ENCODE results near the gene NRG3. TPM values are rescaled to one million over a fixed set of nuclear protein-coding genes. Genes with fewer than 3 reads are reported as not detected.

NRG3 gene
- total RNA-seq, 2 donors from 2014 or later = not detected

DNA sequence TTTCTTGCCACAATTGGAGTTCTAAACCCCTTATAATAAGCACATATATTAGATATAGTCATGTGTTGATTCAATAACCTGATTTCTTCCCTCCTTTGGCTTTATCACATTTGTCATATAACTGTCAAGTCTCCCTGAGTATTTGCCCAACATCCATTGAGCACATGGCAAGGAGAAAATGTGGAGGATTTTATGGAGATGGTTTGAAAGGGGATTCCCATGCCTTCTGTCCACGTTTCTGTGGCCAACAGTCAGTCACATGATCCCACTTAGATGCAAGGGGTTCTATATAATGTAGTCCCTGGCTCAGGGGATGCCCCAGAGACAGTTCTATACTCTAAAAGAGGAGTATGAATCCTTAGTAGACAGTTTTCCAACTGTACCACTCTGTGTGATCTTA lies 577.7 kb downstream of the NRG3 start:
- Mint-ChIP-seq H3K4me3 (no peak overlapping the region), H3K27me3 (no peaks in the 10 kb centered on the region), H3K36me3 (ENCODE audit: low read depth) (no peaks in the 10 kb centered on the region), H3K4me1 (no peaks in the 10 kb centered on the region), H3K27ac (no peak overlapping the region)
- no peak for ATAC-seq
- H3K9me3 ChIP-seq (ENCODE audit: control insufficient read depth, low read length, poor library complexity, severe bottlenecking) = no peaks in the 10 kb centered on the region
- DNase-seq = no peak

DNA sequence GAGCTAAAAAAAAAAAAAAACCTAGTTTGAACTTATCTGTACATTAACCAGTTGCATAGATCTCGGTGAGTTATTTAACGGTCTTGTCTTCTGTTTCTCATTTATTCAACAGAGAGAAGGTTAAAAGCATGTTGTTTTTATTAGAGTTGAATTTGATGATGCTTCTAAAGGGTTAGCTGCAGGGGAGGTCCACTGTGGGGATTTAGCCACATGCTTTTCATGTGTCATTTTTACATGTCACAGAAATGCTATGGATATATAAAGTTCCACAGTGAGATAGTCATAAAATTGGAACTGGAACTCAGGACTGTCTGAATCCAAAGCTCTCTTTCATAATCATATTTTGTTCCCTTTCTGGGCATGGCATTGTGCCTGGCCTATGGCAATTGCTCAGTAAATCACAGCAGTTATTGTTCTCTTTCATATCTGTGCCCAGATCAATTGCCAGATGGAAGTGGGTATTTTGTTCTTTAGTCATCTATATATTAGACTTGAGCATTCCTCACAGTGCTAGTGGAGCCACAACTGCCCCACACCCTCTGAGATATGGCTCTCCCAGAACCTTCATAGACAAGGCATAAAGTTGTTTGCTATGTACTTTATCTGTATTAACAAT lies 578.8 kb downstream of the NRG3 start:
- H3K36me3 Mint-ChIP-seq (ENCODE audit: low read depth) = no peaks in the 10 kb centered on the region
- no peaks in the 10 kb centered on the region for H3K4me1 Mint-ChIP-seq
- no peaks in the 10 kb centered on the region for H3K9me3 ChIP-seq (ENCODE audit: control insufficient read depth, low read length, poor library complexity, severe bottlenecking)
- ATAC-seq (no peak), DNase-seq (no peak)
- no peaks in the 10 kb centered on the region for H3K27me3 Mint-ChIP-seq
- no peak overlapping the region for H3K27ac Mint-ChIP-seq
- no peak overlapping the region for H3K4me3 Mint-ChIP-seq

DNA sequence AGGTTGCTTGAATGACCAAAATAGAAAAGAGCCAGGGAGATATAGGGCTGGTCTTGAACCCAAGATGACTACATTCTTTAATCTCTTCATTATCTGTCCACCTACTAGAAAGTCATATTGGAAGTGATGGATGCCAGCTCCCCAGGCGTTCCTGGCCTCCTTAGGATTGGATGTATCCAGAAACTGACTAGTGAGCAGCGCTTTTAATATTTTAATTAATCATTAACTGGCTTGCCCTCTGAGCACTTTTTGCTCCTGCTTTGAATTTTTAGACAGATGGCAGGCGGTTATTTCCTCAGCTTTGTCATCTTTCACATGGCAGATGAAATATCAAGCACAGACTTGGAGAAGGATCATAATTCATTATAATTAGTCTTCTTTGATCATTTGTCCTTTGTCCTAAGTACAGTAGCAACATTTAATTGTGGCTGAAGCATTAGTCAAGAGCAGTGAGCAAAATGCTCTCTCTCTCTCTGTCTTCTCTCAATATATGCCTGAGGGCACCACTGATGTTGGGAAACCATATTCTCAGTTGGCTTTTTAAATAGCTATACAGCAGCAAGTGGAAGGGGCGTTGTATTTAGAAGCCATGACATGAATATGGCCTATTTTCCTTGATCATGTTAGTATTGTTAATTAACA lies 588.0 kb downstream of the NRG3 start:
- H3K27me3 Mint-ChIP-seq = no peaks in the 10 kb centered on the region
- no peak for ATAC-seq
- no peaks in the 10 kb centered on the region for H3K36me3 Mint-ChIP-seq (ENCODE audit: low read depth)
- no peak overlapping the region for H3K27ac Mint-ChIP-seq
- no peaks in the 10 kb centered on the region for H3K9me3 ChIP-seq (ENCODE audit: control insufficient read depth, low read length, poor library complexity, severe bottlenecking)
- no peak for DNase-seq
- no peaks in the 10 kb centered on the region for H3K4me1 Mint-ChIP-seq
- H3K4me3 Mint-ChIP-seq = no peak overlapping the region

DNA sequence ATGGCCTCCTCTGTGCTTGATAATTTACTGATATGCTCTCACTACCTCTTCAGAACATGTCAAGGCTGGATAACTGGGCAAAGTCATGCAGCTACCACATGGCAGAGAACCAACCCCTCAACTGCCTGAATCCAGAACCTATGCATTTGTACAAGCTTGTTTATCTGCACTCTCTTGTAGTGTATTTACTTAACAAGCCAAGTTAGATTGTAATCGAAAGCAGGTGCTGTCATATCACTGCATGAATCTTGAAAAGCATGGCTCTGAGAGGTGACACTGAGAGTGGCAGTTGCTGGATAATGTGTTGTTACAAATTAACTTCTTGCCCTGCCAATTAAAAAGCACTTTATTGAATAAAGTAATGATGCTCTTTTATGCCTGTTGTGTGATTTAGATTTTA lies 588.6 kb downstream of the NRG3 start:
- DNase-seq (no peak), ATAC-seq (no peak)
- Mint-ChIP-seq H3K4me1 (no peaks in the 10 kb centered on the region), H3K36me3 (ENCODE audit: low read depth) (no peaks in the 10 kb centered on the region), H3K4me3 (no peak overlapping the region), H3K27ac (no peak overlapping the region), H3K27me3 (no peaks in the 10 kb centered on the region)
- H3K9me3 ChIP-seq (ENCODE audit: control insufficient read depth, low read length, poor library complexity, severe bottlenecking) = no peaks in the 10 kb centered on the region

DNA sequence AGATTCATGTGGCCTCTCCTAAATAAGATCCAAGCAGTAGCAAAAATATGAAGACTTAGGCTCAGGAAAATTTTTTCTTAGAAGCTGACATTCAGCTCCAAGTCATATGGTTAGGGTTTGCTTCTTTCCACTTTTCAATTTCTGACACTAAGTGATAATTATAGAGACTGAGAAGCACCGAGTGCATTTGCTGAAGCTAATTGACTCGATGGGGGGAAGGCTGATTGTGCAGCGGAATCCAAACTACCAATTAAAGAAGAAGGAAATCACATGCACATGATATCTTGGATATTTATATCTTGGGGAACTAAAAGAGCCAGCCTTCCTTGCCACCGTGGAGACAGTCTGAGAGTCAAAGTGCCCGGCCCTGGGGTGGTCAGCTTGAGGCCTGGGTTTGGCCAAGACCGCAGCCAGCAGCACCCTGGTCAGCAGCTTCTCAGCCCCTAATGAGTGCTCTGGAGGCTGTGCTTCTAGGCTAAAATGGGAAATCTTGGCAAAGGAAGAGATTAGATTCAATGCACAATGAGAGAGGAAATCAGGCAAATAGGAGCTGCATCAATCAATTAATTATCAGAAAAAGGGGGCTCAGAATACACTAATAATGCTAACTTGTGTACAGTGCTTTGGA lies 589.3 kb downstream of the NRG3 start:
- ATAC-seq (no peak), DNase-seq (no peak)
- no peaks in the 10 kb centered on the region for H3K36me3 Mint-ChIP-seq (ENCODE audit: low read depth)
- H3K4me1 Mint-ChIP-seq = no peaks in the 10 kb centered on the region
- H3K9me3 ChIP-seq (ENCODE audit: control insufficient read depth, low read length, poor library complexity, severe bottlenecking) = no peaks in the 10 kb centered on the region
- no peak overlapping the region for H3K27ac Mint-ChIP-seq
- no peak overlapping the region for H3K4me3 Mint-ChIP-seq
- no peaks in the 10 kb centered on the region for H3K27me3 Mint-ChIP-seq

DNA sequence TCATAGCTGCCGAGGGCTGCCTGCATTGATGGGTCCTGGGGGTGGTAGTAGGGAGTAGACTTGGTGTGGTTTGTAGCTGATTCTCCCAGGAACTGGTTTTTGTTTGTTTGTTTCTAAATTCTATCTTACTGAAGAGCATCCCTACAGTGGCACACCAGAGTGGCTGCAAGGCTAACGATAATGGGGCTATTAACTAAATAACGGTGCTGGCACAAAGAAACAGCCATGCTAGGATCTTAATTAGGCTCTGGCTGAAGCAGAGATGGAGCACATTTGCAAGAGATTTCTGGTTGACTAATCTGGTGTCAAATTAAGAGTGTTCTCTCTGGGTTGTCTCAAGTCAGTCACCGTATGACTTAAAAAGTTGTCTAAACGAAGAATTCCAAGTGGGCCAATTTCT lies 590.0 kb downstream of the NRG3 start:
- H3K9me3 ChIP-seq (ENCODE audit: control insufficient read depth, low read length, poor library complexity, severe bottlenecking) = no peaks in the 10 kb centered on the region
- Mint-ChIP-seq H3K27me3 (no peaks in the 10 kb centered on the region), H3K36me3 (ENCODE audit: low read depth) (no peaks in the 10 kb centered on the region), H3K27ac (no peak overlapping the region), H3K4me3 (no peak overlapping the region), H3K4me1 (no peaks in the 10 kb centered on the region)
- ATAC-seq (no peak), DNase-seq (no peak)

DNA sequence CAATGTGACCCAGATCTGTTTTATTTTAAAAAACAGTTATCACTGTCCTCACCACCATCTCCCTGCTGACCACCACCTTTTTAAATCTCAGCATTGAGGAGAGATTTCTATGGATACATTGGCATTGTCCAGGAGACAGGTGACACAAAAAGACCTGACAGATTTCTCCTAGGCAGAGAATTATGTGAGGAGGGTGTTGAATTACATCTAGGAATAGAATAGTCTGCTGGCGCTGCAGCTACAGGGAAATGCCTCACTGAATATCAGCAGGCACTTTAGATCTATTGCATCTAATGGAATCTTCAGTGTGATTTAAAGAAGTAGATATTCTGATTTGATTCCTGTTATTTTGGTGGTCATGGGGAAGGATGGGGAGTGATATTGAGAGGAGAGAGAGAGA lies 593.5 kb downstream of the NRG3 start:
- Mint-ChIP-seq H3K27ac (no peak overlapping the region), H3K27me3 (no peaks in the 10 kb centered on the region), H3K4me3 (no peak overlapping the region), H3K36me3 (ENCODE audit: low read depth) (no peaks in the 10 kb centered on the region), H3K4me1 (no peaks in the 10 kb centered on the region)
- DNase-seq (no peak), ATAC-seq (no peak)
- H3K9me3 ChIP-seq (ENCODE audit: control insufficient read depth, low read length, poor library complexity, severe bottlenecking) = no peaks in the 10 kb centered on the region

DNA sequence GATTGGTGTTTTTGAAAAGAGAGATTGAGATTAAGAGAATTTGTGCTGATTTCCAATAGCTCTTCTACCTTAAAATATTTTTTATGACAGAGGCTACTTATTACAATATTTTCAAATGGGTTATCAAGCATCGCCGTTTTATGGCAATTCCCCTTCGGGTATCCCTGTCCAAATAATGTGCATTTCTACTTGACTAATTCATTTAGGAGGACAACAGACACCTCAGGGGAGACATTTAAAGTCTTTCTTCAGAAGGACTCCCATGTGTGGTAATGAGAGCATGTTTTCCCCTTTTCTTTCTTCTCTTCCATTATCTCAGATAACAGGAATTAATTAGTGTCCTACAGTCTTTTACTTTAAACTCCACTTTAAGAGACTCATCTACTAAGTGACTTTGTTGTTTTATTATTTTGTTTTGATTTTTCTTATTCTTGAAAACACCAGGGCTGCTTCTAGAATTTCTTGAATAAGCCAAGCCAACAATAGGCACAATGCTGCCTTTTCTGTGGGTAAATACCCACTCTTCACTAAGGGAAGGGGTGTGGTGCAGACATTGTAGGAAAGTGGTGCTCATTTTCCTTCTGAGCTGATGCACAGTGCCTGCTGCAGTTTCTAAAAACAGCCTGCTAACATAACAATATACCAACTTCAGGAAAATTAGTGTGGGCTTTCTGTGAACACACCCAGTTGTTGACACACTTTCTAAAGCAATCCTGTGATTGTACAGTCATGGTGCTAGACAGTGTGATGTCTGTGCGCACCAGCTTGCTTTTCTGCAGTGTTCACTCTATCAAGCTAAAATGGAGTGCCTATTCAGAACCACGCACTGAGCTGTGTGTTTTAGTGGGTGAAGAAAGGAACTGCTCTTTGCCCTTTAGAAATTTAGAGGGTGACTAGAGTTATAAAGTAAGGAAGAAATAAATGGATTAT lies 597.7 kb downstream of the NRG3 start:
- Mint-ChIP-seq H3K27me3 (no peaks in the 10 kb centered on the region), H3K36me3 (ENCODE audit: low read depth) (no peaks in the 10 kb centered on the region), H3K27ac (no peak overlapping the region), H3K4me3 (no peak overlapping the region), H3K4me1 (no peaks in the 10 kb centered on the region)
- no peak for DNase-seq
- peaks cover 3% of the 10 kb centered on the region for H3K9me3 ChIP-seq (ENCODE audit: control insufficient read depth, low read length, poor library complexity, severe bottlenecking)
- no peak for ATAC-seq

DNA sequence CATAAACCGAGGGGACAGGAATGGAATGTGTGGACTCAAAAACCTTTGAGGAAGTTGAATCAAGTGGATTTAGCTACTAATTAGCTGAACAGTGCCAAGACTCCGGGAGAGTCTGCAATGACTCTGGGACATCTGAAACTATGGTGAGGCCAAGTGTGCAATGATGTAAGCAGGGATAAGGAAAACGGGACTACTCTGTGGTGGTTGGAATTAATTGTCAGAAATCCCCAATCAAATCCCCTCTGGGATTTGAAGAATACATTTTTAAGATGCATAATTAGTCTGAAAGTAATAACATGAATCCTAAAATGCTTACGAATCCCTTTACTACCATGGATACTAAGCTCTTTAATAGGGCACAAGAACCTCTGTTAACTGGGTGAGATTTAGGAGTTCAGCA lies 602.8 kb downstream of the NRG3 start:
- H3K27me3 Mint-ChIP-seq = no peaks in the 10 kb centered on the region
- peaks cover 3% of the 10 kb centered on the region for H3K9me3 ChIP-seq (ENCODE audit: control insufficient read depth, low read length, poor library complexity, severe bottlenecking)
- H3K36me3 Mint-ChIP-seq (ENCODE audit: low read depth) = no peaks in the 10 kb centered on the region
- no peaks in the 10 kb centered on the region for H3K4me1 Mint-ChIP-seq
- no peak for DNase-seq
- no peak for ATAC-seq
- H3K27ac Mint-ChIP-seq = no peak overlapping the region
- no peak overlapping the region for H3K4me3 Mint-ChIP-seq

DNA sequence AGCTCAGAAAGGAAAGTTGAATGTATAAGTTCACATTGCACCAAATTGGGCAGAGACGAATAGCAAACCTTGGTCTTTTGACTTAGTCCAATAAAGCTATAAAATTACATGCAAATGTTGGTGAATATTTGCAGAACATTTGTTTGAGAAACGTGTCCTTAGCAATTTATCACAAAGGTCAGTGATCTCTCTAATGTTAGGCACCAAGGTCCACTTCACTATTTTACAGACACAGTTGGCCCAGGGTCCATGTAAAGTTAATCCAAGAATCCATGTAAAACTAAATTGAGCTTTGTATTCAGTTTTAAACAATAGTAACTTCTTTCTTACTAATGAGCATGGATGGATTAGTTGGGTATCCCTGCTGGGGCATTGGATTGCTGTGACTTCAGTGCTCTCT lies 617.7 kb downstream of the NRG3 start:
- no peaks in the 10 kb centered on the region for H3K9me3 ChIP-seq (ENCODE audit: control insufficient read depth, low read length, poor library complexity, severe bottlenecking)
- no peak overlapping the region for H3K4me3 Mint-ChIP-seq
- no peaks in the 10 kb centered on the region for H3K4me1 Mint-ChIP-seq
- ATAC-seq = no peak
- DNase-seq = no peak
- no peaks in the 10 kb centered on the region for H3K36me3 Mint-ChIP-seq (ENCODE audit: low read depth)
- H3K27me3 Mint-ChIP-seq = no peaks in the 10 kb centered on the region
- no peak overlapping the region for H3K27ac Mint-ChIP-seq

DNA sequence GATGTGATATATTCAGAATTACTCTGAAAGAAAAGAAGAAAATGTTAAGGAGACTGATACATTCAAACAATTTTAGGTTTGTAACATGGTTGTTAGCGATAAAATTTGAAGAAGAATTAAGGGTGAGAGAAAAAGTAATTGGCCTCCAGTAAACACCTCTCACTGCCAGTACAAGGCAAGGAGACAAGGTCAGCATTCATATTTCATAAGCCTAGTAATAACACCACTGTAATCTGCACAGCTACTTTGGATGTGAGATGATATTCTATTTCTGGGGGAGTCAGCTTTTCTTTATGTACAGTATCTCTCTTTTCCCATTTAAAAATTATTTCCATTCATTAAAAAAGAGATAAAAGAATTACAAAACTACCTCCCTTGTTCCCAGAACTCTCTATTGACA lies 621.1 kb downstream of the NRG3 start:
- no peak overlapping the region for H3K27ac Mint-ChIP-seq
- no peaks in the 10 kb centered on the region for H3K36me3 Mint-ChIP-seq (ENCODE audit: low read depth)
- H3K9me3 ChIP-seq (ENCODE audit: control insufficient read depth, low read length, poor library complexity, severe bottlenecking) = no peaks in the 10 kb centered on the region
- no peak overlapping the region for H3K4me3 Mint-ChIP-seq
- no peak for DNase-seq
- ATAC-seq = no peak
- no peaks in the 10 kb centered on the region for H3K4me1 Mint-ChIP-seq
- no peaks in the 10 kb centered on the region for H3K27me3 Mint-ChIP-seq

DNA sequence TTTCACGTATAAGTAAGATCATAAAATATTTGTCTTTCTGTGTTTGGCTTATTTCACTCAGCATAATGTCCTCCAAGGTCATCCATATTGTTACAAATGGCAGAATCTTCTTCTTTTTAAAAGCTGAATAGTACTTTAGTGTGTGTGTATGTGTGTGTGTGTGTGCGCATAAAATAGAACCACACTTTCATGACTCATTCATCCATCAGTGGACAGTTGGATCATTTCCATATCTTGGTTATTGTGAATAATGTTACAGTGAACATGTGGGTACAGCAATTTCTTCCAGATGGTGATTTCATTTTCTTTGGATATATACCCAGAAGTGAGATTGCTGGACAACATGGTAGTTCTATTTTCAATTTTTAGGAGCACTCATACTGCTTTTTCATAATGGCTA lies 622.4 kb downstream of the NRG3 start:
- Mint-ChIP-seq H3K4me1 (no peaks in the 10 kb centered on the region), H3K4me3 (no peak overlapping the region), H3K27ac (no peak overlapping the region)

DNA sequence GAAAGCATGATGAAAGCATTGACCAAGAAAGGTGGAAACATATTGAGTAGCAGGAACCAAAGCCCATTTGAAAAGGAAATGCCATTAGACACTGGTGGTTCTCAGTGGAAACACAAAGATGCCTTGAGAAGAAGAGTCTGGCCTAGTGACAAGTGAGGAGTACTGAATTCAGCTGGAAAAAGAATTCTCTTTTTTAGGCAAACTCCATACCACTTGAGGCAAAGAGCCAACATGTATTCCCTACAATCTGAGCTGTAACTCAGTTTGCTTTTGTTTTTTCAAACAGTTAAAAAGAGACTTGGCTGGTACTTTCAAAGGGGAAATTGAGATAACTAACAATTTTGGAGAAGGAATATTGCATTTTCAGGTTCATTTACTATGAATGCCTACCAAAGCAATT lies 624.0 kb downstream of the NRG3 start:
- no peaks in the 10 kb centered on the region for H3K9me3 ChIP-seq (ENCODE audit: control insufficient read depth, low read length, poor library complexity, severe bottlenecking)
- no peak for DNase-seq
- H3K27ac Mint-ChIP-seq = no peak overlapping the region
- no peaks in the 10 kb centered on the region for H3K27me3 Mint-ChIP-seq
- no peaks in the 10 kb centered on the region for H3K36me3 Mint-ChIP-seq (ENCODE audit: low read depth)
- H3K4me1 Mint-ChIP-seq = no peaks in the 10 kb centered on the region
- no peak overlapping the region for H3K4me3 Mint-ChIP-seq
- no peak for ATAC-seq

More for the DNA sequence above, 622.4 kb downstream of the NRG3 start:
- DNase-seq (no peak), ATAC-seq (no peak)
- Mint-ChIP-seq H3K27me3 (no peaks in the 10 kb centered on the region), H3K36me3 (ENCODE audit: low read depth) (no peaks in the 10 kb centered on the region)
- no peaks in the 10 kb centered on the region for H3K9me3 ChIP-seq (ENCODE audit: control insufficient read depth, low read length, poor library complexity, severe bottlenecking)

Data from T-helper 17 cell (primary cell).